HG03354 (cell line): ENCODE measurements around the gene ENPEP.
A peak's percentile ranks its signal among the peaks of the same experiment; 100 is the strongest.
"Not testable (repeated sequence)": the region's sequence is repeated elsewhere in the genome, so short reads cannot be mapped to it uniquely, and the experiment has no call there.

Source experiments
- ATAC-seq: cut with Tn5 transposase; IDR thresholded peaks from one replicate; pipeline ENCODE4 v1.9.1; 2021; ENCODE audit warnings: mild to moderate bottlenecking; ENCODE audit not compliant: unreplicated experiment, poor library complexity, severe bottlenecking

ENPEP gene

GRCh38 chr4:110515676-110516075, 39.7 kb downstream of the ENPEP start:
- peak; percentile 33 for ATAC-seq

- ATAC-seq, result peak; percentile 86
Measured at GRCh38 chr4:110516106-110516922, 40.4 kb downstream of the ENPEP start.

GRCh38 chr4:110518889-110519490, 43.0 kb downstream of the ENPEP start:
- ATAC-seq, result no peak

GRCh38 chr4:110520886-110521285, 44.9 kb downstream of the ENPEP start:
- ATAC-seq, result no peak

- ATAC-seq, result no peak
Measured at GRCh38 chr4:110526589-110526988, 50.6 kb downstream of the ENPEP start.

GRCh38 chr4:110527156-110527555, 51.2 kb downstream of the ENPEP start:
- no peak for ATAC-seq

- ATAC-seq, result no peak
Measured at GRCh38 chr4:110532901-110533589, 57.1 kb downstream of the ENPEP start.

- ATAC-seq, result no peak
Measured at GRCh38 chr4:110533590-110533910, 57.6 kb downstream of the ENPEP start.

GRCh38 chr4:110533940-110534339, 58.0 kb downstream of the ENPEP start:
- no peak for ATAC-seq

- ATAC-seq, result no peak
Measured at GRCh38 chr4:110540581-110540980, 64.6 kb downstream of the ENPEP start.

GRCh38 chr4:110540982-110541451, 65.1 kb downstream of the ENPEP start:
- no peak for ATAC-seq

GRCh38 chr4:110543577-110543976, 67.6 kb downstream of the ENPEP start:
- no peak for ATAC-seq

GRCh38 chr4:110544594-110544993, 68.6 kb downstream of the ENPEP start:
- no peak for ATAC-seq

GRCh38 chr4:110550260-110550659, 74.3 kb downstream of the ENPEP start:
- ATAC-seq, result no peak

- ATAC-seq, result no peak
Measured at GRCh38 chr4:110553197-110553596, 77.2 kb downstream of the ENPEP start.

GRCh38 chr4:110567214-110567613, 91.3 kb downstream of the ENPEP start:
- ATAC-seq, result no peak

GRCh38 chr4:110576696-110577095, 100.7 kb downstream of the ENPEP start:
- ATAC-seq, result not testable (repeated sequence)

GRCh38 chr4:110586131-110586850, 110.3 kb downstream of the ENPEP start:
- ATAC-seq, result no peak

- no peak for ATAC-seq
Measured at GRCh38 chr4:110587666-110588285, 111.8 kb downstream of the ENPEP start.

- ATAC-seq, result no peak
Measured at GRCh38 chr4:110589297-110589696, 113.3 kb downstream of the ENPEP start.
